HG03432 (cell line): ENCODE measurements around the gene ABCB1.
"Not testable (repeated sequence)": the region's sequence is repeated elsewhere in the genome, so short reads cannot be mapped to it uniquely, and the experiment has no call there.

Source experiments
- ATAC-seq: cut with Tn5 transposase; IDR thresholded peaks from one replicate; pipeline ENCODE4 v1.9.1; 2021; ENCODE audit warnings: mild to moderate bottlenecking, moderate library complexity; ENCODE audit not compliant: unreplicated experiment

Gene ABCB1

DNA sequence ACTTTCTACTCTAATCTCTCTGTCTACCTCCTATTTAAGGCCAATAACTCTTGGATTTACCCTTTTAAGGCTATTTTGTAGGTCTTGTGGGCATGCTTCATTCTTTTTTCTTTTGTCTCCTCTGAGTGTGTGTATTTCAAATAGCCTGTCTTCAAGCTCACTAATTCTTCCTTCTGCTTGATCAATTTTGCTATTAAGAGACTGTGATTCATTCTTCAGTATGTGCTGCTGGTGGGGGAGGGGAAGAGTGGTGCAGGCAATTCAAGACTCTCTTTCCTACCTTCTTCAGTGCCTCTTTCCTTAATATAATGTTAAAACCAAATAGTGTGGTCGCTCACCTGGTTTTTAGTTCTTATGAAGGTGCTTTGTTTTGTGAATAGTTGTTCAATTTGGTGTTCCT lies 20.0 kb downstream of the ABCB1 start:
- ATAC-seq, result no peak

DNA sequence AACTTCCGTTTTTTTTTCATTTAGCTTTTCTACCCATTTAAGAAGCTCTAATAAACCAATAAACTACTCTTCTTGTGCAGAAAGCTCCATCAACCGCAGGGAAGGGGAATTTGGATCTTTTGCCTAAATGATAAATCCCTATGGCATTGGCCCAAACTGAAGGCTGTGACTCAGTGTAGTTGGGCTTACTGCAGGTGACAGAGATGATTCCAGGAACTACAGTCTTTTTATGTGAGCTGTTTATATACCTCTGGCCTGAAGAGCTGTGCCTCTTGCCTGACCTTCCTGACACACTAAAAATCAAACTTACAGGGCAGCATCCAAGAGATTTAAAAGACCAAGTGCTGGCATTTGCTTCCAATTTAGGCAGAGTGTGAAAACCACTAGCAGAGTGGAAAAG lies 25.2 kb downstream of the ABCB1 start:
- ATAC-seq, result no peak

DNA sequence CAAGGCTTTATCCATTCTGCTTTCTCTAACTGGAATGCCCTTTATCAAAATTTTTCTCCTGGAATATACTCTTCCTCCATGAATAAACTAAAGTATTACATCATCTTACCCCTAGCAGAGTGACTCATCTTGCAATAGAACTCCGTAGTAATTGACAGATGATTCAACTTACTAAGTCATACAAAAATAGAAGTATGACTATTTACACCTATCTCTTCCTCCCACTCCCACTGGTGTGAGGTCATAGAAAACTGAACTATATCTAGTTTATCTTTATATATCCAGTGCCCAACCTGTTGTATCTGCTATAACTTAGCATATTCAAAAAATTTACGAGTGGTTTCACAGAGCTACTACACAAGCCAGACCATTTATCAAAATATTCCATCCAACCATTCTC lies 26.1 kb downstream of the ABCB1 start:
- peak; percentile 51 for ATAC-seq

- not testable (repeated sequence) for ATAC-seq
These were observed 28.2 kb downstream of the ABCB1 start for GRCh38 chr7:87572513-87572912.

DNA sequence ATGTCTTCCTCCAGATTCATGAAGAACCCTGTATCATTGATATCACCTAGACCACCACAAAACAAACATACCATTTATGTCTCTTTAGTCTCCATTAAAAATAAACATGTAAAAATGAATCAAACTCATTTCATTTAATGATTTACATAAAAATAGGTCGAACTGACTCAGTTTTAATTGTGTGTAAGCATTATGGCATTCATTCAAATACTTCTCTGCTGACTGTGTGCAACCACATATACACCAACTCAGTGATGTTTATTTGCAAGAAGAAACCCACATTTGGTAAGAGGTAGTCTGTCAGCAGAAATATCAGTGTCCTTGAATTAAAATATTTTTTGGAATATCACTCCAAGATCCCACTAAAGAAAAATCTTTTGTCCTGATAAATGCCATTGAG lies 30.5 kb downstream of the ABCB1 start:
- ATAC-seq, result no peak

- ATAC-seq, result no peak
These were observed 33.6 kb downstream of the ABCB1 start for GRCh38 chr7:87567052-87567451.

DNA sequence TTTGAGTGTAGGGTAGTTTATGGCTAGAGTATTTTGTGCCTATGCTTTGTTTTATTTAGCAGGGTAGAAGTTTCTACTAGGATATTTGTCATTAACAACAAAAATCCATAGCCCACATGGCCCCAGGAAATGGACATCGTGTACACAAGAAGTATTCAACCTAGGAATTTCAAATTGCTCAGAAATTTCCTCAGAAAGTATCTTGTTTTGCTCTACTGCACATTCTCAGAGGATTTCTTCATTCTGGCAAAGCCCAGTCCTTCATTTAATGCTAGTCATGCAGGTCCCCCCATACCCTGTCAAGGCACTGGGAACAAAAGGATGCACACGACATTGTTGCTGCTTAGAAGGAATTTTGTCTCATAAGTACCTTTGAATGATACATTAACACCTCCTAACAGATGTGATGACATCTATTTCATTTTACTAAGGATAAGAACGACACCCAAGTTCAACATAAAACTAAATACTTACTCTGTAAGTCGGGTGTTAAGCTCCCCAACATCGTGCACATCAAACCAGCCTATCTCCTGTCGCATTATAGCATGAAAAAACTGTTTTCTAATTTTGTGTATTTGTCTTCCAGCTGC lies 34.3 kb downstream of the ABCB1 start:
- ATAC-seq, result no peak

- no peak for ATAC-seq
These were observed 34.8 kb downstream of the ABCB1 start for GRCh38 chr7:87565877-87566276.

GRCh38 chr7:87564296-87564963 lies 36.3 kb downstream of the ABCB1 start:
- ATAC-seq, result peak; percentile 94

- no peak for ATAC-seq
These were observed 39.0 kb downstream of the ABCB1 start for GRCh38 chr7:87561702-87562101.

DNA sequence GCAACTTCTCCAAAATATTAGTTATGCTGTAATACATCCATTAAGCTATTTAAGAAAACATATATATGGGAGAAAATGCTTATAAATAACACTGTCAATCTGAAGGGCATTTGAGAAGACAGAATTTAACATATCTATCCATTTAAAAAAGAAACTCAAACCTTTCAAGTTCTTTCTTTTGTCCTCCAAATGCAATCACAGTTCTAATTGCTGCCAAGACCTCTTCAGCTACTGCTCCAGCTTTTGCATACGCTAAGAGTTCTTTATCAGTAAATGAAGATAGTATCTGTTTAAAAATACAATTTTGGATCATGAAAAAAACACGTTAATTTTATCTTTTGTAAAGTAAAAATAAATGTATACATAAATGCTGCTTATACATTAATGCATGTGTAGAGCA lies 39.6 kb downstream of the ABCB1 start:
- ATAC-seq, result no peak

DNA sequence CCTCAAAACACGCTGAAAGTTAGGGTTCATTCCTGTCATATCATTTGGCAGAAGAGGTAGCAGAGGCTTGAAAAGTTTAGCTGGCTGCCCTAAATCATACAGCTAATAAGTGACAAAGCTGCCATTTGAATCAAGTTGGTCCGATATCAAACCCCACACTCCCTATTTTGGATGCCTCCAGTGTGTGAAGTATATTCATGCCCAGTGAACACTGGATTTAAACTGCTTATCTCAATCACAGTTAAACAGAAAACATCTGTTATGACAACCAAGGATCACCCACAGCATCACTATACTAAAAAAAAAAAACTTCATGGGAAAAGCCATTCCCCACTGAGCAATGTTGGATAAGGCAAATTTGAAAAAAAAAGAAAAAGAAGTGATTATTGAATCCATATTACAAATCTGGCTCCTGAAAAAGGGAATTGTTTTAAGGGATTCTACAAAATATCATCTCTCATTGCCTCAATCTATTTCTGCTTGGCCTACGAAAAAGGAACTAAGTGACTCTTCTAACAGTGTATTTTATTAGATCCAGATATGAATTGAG lies 48.3 kb downstream of the ABCB1 start:
- ATAC-seq, result no peak

- ATAC-seq, result no peak
These were observed 52.4 kb downstream of the ABCB1 start for GRCh38 chr7:87548123-87548919.

- ATAC-seq, result no peak
These were observed 54.9 kb downstream of the ABCB1 start for GRCh38 chr7:87545760-87546159.

DNA sequence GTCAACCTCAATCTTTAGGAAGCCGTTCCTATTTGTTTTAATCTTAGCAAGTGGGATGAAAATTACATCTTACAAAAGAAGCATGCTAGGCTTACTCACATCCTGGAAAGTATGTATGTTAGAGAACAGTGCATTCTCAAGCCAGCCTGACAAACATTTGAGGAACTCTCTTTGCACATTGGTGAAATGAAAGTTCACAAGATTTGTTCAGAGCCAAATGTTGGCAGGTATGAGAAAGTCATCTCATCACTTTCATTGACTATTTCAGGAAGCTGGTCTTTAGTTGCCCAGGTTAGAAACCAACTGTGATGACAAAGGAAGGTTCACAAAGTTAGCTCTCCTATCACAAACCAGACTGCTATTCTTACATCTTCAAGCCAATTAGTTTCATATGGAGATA lies 57.1 kb downstream of the ABCB1 start:
- ATAC-seq, result peak; percentile 75

DNA sequence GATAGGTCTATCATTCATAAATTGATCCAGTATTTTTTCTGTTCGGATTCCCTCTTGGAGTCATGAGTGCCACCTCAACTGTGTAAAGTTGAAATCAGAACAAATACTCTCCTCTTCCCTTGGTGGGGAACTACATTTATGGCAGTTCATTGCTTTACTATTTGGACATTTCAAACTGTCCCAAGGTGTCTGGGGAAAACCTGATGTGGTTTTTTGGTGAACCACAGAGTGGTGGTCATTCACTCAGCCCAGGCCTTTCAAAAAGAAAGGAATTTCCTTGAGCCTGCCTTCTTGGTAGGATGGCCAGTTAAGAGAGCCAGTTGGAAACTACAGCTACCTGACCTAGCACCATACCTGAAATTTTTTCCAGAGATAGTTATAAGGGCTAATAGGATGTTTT lies 59.0 kb downstream of the ABCB1 start:
- ATAC-seq, result no peak

DNA sequence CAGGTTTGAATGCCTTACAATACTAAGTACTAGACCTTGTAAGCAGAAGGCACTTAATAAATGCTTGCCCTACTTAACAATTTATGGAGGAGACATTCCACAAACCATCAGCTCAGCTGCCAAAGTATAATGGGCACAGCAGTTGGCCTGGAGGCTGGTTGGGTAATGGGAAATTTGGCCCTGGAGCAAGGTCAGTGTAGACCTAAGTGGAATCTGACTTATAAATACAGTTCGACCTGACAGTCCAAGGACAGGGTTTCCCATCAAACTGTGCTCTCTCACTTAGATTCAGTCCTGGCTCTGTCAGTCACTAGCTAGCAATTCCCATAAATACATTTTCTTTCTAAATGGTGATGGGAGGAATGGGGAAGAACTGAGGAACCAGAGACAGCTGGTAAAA lies 62.6 kb downstream of the ABCB1 start:
- no peak for ATAC-seq

DNA sequence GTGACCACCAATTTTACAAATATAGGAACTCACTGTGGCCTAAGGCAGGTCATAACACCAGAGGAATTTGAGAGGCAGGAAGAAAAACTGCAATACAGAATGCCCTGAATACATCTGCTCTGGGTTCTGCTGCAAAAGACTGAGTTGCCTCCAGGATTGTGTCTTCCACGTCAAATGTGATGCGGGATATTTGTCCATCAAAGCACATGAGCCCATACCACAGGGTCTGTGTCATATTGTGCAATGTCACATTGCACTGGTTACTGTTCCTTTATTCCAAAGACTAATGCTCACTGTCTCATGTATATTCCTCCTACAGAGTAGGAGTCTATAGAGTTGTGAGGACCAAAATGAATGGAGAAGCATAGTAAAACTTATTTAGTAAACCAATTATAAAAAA lies 66.6 kb downstream of the ABCB1 start:
- ATAC-seq, result no peak

- ATAC-seq, result no peak
These were observed 70.6 kb downstream of the ABCB1 start for GRCh38 chr7:87530126-87530525.

DNA sequence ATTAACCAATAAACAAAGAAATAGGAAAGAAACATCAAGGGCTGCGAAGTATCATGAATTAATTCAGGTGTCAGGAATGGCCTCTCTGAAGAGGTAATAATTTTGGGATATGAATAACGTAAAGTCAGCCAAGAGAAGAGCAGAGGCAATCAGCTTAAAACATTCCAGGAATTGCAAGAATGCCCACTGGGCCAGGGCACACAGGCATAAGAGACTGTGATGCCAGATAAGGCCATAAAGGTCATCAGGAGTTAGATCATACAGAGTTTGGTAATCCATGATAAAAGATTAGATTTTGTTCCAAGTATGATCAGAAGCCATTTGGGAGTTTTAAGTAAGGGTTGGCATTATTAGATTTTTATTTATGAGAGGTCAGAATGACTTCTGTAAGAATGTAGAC lies 72.0 kb downstream of the ABCB1 start:
- ATAC-seq, result no peak

DNA sequence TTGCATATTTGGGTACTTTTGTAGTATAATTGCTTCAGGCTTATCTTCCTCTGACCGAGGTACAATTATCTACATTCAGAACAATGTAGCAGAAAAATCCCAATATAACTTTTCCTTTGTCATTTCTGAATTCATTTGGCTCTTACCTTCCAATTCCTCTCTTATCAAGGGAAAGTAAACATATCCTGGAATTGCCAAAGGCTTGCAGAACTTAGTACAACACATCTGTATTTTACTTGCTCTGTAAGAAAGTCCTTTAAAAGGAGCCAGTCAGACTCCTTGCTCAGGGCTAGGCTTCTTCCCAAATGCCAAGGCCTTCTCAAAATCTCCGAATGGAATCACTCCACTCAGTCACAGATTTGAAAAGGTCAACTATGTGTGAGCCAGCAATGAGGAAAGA lies 81.9 kb downstream of the ABCB1 start:
- no peak for ATAC-seq

DNA sequence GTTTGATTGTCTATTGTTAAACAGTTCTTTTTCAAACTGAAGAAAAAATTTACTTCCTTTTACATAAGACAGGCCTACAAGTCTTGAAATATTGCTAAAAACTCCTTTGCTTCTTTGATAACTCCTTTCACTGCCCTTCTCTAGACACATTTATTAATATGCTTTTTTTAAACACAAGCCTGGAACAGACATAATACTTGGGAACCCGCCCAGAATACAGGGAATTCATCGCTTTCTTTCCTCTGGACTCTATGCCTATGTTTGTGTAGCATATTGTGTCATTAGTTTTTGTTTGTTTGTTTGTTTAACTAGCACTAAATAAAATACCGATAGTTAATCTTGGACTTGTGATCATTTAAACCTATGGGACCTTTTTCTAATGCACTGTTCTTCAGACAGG lies 82.8 kb downstream of the ABCB1 start:
- no peak for ATAC-seq
